ENCODE measurements around the gene TTLL8.

- TF ChIP-seq CTCF (IDR thresholded peaks at IDR 0.05), result no peak
- no peak for TF ChIP-seq POLR2AphosphoS5 (IDR thresholded peaks at IDR 0.05)
- TF ChIP-seq EP300 (IDR thresholded peaks at IDR 0.05; ENCODE audit: low read depth), result no peak
- TF ChIP-seq POLR2A (IDR thresholded peaks at IDR 0.05), result no peak
Observed at GRCh38 chr22:50098052-50098451, 40.0 kb upstream of the TTLL8 start.
